Right atrium auricular region (tissue), 2 donors: Measurements from ENCODE around the gene TPR. TPM values are rescaled to one million over a fixed set of nuclear protein-coding genes. Genes with fewer than 3 reads are reported as not detected.

Source experiments
- DNase-seq: peaks from one replicate; pipeline ENCODE4 v3.0.0-alpha.2; 2019; ENCODE audit warnings: low spot score
- H3K27ac ChIP-seq, 2 donors: fragments of 200-600 bp; sonication (generic); 1 replicate in 1 of 2; 2 replicates in 1 of 2; pipeline ENCODE4 v1.5.1; 2016 to 2019
- H3K27me3 ChIP-seq, 2 donors: fragments of 200-600 bp; sonication (generic); one replicate each; pipeline versions ENCODE4 v1.5.1 to v1.6.0; 2017 to 2019
- H3K36me3 ChIP-seq: fragments of 200-600 bp; sonication (generic); one replicate; pipeline ENCODE4 v1.5.1; 2016
- H3K4me1 ChIP-seq, 2 donors: fragments of 200-600 bp; sonication (generic); one replicate each; pipeline versions ENCODE4 v1.5.1 to v1.6.0; 2017 to 2019
- H3K4me3 ChIP-seq, 2 donors: fragments of 200-600 bp; sonication (generic); 1 replicate in 1 of 2; 2 replicates in 1 of 2; pipeline ENCODE4 v1.5.1; 2017 to 2019; ENCODE audit warnings: mild to moderate bottlenecking in 1 of 2, moderate library complexity in 1 of 2
- H3K9me3 ChIP-seq, 2 donors: fragments of 200-600 bp; sonication (generic); one replicate each; pipeline ENCODE4 v1.5.1; 2019
- total RNA-seq, 2 donors: library from RNA; depleted of rRNA; stranded (reverse); fragments of >200 nt; gene quantifications; one replicate each; pipeline ENCODE4 v1.1.0, GENCODE V29; 2016
- TF ChIP-seq, protein P1 (sequence below), 2 donors: fragments of 200-600 bp; sonication (generic); IDR thresholded peaks; one replicate each; pipeline ENCODE4 v1.5.1; 2019; ENCODE audit warnings: antibody characterized with exemption in 2 of 2

TPR gene
- total RNA-seq, 2 donors from 2014 or later, result 36.3 to 56.1 TPM

DNA sequence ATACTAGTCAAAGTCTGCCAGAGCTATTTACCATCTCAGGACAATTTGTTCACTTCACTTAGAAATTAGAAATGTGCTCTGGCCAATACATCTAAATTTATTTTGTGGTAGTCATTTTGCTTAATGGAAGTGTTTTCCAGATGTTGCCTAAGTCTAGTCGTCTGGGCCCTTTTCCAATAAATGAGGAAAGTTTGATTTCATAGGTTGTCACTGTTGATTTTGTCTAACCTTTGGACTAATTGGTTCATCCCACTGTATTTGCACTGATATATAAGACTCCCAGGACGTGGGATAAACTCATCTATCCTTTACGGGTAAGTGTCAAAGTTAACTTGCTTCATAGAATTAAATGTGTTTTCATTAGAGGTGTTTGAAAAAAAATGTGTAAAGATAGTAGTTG is 79.1 kb downstream of the TPR start, which contains the start of gene PRG4:
TSS of gene PRG4 (plus strand) at position 300 of the 400 bp plus-strand sequence.
- no peak for DNase-seq
- H3K4me3 ChIP-seq, result no peak within 1 kb of the TSS
- TF ChIP-seq, protein P1, sequence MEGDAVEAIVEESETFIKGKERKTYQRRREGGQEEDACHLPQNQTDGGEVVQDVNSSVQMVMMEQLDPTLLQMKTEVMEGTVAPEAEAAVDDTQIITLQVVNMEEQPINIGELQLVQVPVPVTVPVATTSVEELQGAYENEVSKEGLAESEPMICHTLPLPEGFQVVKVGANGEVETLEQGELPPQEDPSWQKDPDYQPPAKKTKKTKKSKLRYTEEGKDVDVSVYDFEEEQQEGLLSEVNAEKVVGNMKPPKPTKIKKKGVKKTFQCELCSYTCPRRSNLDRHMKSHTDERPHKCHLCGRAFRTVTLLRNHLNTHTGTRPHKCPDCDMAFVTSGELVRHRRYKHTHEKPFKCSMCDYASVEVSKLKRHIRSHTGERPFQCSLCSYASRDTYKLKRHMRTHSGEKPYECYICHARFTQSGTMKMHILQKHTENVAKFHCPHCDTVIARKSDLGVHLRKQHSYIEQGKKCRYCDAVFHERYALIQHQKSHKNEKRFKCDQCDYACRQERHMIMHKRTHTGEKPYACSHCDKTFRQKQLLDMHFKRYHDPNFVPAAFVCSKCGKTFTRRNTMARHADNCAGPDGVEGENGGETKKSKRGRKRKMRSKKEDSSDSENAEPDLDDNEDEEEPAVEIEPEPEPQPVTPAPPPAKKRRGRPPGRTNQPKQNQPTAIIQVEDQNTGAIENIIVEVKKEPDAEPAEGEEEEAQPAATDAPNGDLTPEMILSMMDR (IDR thresholded peaks at IDR 0.05), result no peak
- no peak within 1 kb of the TSS for H3K27ac ChIP-seq
- H3K27me3 ChIP-seq, result no peaks in the 10 kb centered on the region
- no peaks in the 10 kb centered on the region for H3K9me3 ChIP-seq
- no peaks in the 10 kb centered on the region for H3K4me1 ChIP-seq
- no peaks in the 10 kb centered on the region for H3K36me3 ChIP-seq

- no peaks in the 10 kb centered on the region for H3K27me3 ChIP-seq
- no peak overlapping the region for H3K27ac ChIP-seq
- DNase-seq, result no peak
- no peaks in the 10 kb centered on the region for H3K4me1 ChIP-seq
- TF ChIP-seq, protein P1 (IDR thresholded peaks at IDR 0.05), result no peak
- H3K9me3 ChIP-seq, result no peaks in the 10 kb centered on the region
- no peak overlapping the region for H3K4me3 ChIP-seq
- no peaks in the 10 kb centered on the region for H3K36me3 ChIP-seq
Observed at GRCh38 chr1:186292875-186293274, 82.2 kb downstream of the TPR start.

DNA sequence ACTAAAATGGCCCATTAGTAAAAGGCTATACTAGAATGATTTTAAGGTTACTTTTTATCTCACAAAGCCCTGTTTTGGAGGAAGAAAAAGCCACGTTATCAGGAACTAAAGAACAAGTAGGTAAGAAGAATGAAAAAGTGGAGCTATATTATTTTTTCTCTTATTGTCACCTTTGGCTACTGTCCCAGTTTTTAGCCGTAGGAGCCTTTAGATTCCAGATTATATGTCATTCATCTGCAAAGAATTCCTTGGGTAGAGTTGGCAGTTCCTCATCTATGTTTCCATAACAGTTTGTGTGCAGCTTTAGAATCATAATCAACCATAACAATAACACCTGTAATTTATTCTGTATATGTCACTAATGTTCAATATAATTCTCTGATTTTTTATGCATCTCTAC is 83.8 kb downstream of the TPR start:
- Histone ChIP-seq H3K36me3 (no peaks in the 10 kb centered on the region), H3K27ac (no peak overlapping the region), H3K4me3 (no peak overlapping the region), H3K4me1 (no peaks in the 10 kb centered on the region), H3K27me3 (no peaks in the 10 kb centered on the region), H3K9me3 (no peaks in the 10 kb centered on the region)
- TF ChIP-seq, protein P1 (IDR thresholded peaks at IDR 0.05), result no peak
- no peak for DNase-seq

DNA sequence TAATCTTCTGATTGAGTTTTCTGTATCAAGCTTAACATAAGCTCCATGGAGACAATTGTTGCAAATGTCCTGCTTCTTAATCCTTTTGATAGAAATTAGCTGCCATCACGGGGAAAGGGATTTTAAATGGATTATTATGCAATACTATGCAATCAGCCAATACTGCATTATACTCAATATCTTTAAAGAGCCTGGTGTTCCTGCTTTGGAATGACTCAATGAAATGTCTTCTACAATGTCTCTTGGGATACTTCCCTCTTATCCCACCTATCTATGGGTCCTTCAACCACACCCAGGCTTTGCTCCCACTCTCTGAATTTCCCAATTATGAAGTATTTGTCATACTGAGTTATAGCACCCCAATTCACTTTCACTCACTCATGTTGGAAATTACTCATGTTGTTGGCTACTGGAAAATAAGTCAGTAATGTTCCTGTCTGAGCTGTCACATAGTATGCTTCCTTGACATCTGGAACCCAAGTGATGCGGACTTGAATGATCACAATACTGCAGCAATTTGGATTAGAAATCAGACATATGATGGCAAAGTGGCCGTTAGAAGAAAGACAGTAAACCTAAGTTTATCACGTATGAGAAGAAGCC is 85.0 kb downstream of the TPR start:
- no peaks in the 10 kb centered on the region for H3K27me3 ChIP-seq
- no peak for DNase-seq

DNA sequence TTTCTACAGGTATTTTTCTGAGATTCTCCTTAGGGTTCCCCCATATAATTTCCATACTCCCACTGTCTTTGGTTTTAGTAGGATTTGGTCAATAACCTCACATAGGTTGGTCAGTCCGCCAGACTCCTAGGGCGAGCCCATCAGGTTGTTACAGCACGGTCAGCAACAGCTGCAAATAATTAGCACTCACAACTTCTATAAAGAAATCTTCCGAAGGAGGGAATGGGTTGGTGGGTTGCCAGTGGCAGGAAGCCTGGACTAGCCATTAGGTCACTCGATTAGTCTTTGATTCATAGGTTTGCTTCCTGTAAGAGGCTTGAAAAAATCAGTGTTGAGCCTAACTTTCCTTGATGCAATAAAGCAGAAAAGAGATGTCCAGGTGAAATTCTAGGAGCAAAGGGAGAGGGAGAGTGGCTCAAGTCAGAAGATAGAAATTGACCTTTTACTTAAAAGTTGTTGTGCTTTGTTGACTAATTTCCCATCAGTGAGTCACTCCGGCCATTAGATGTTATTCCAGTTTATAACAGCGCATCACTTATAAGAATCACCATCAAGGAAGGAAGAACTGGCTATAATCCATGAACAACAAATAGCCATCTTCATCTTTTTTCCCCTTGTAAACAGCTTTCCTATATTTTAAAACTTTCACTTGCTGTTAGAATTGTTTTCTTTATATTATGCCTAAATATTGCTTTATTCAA is 88.3 kb downstream of the TPR start:
- Histone ChIP-seq H3K36me3 (no peaks in the 10 kb centered on the region), H3K27ac (no peak overlapping the region), H3K4me1 (no peaks in the 10 kb centered on the region), H3K27me3 (no peaks in the 10 kb centered on the region), H3K9me3 (no peaks in the 10 kb centered on the region), H3K4me3 (no peak overlapping the region)
- TF ChIP-seq, protein P1 (IDR thresholded peaks at IDR 0.05), result no peak
- DNase-seq, result no peak

More for the DNA sequence above, 85.0 kb downstream of the TPR start:
- TF ChIP-seq, protein P1 (IDR thresholded peaks at IDR 0.05), result no peak
- Histone ChIP-seq H3K4me1 (no peaks in the 10 kb centered on the region), H3K36me3 (no peaks in the 10 kb centered on the region), H3K9me3 (no peaks in the 10 kb centered on the region), H3K27ac (no peak overlapping the region), H3K4me3 (no peak overlapping the region)
